NCI-H748 treated with DMSO at 0.1 percent for 48 hours (cell line): Measurements from ENCODE around the gene OGDHL.
"Not testable (repeated sequence)": the region's sequence is repeated elsewhere in the genome, so short reads cannot be mapped to it uniquely, and the experiment has no call there.

Experiments
- DNase-seq: peaks from one replicate; lab custom pipeline; 2025; lab: John Stamatoyannopoulos, UW

OGDHL gene

GRCh38 chr10:49756031-49756430 is 6.1 kb downstream of the OGDHL start:
- DNase-seq: no peak

- DNase-seq: not testable (repeated sequence)
Measured at GRCh38 chr10:49754951-49755350, 7.2 kb downstream of the OGDHL start.

DNA sequence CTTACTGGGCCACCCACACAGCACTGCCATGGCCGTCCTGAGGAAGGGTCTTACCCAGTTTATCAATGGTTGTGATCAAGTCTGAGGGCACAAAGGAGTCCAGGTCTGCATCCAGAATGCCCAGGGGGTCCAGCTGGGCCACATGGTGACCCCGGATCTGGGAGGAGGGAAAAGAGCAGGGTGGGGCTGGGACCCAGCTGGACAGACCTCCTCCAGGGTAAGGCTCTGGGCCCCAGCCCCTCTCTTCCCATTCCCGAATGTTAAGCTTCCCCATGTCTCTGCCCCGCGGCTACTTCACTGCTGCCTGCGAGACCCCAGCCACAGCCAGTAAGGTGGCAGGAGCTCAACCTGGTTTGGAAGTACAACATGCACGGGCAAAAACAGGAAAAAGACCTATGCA is 9.5 kb downstream of the OGDHL start:
- DNase-seq: no peak

DNA sequence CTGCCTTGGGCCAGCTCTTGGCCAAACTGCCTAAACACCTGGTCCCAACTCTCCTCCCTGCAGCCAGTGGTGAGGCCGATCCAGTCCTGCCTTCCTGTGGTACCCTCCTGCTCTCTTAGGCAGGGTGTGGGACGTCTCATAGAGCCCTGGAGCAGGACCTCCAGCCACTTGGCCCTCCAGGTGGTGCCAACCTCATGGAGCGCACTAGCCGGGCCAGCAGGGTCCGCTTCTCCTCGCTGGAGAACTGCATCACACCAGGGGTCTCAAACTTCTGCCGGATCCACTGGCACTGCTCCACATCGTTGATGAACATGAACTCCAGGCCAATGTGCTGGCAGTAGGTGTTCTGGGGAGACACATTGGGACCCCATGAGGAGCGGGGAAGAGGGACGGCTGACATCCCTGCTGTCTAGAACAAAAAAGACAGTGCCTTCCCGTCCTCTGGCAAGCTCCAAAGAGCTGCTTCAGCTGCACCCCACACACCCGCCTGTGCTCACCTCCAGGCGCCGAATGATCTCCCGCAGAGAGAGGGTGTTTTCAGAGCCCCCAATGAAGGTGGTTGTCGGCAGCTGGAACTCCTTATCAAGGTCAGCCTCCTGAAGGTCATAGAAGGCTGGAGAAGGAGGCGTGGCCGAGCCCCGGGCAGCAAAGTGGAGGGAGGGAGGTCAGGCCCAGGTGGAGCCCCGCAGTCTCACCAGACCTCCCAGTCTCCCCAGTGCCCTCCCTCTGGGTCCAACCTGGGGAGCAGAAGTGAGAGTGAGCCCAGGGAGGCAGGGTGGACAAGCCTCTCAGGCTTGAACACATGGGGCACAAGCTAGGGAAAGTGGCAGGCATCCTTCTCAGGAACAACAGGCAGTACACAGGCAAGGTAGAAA is 10.2 kb downstream of the OGDHL start:
- no peak for DNase-seq

DNA sequence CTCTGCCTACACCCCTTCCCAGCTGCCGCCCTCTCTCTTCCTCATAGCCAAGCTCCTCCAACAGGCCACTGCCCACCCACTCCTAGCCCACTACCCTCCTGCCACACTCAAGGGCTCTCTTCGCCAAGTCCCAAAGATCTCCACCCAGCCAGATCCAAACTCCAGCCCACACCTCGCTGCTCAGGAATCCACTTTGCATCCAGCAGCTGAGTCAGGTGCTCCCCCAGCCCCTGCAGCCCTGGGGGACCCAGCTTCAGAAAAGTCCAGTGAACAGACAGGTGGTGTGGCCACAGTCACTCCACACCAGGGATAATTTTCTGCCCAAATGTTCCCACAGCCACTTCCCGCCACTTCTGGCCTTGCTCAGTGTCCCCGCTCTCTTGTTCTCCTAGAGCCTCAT is 10.9 kb downstream of the OGDHL start:
- no peak for DNase-seq

DNA sequence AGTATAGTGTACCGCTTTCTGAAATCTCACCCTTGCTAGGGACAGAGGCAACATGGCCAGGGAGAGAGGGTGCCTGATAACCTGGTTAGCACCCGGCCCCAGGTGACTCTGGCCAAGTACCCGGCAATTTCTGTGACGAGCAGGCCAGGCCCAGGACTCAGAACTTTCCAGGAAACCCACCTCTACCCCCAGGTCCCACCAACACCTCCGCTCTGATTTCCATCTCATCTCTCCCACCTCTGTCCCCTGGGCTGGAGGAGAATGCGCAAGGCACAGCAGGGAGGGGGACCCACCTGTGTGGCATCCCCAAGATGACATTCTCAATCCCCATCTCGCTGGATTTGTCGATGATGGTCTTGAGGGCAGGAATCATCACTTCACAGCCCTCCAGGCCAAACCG is 11.6 kb downstream of the OGDHL start:
- DNase-seq: no peak

GRCh38 chr10:49749556-49750491 is 12.3 kb downstream of the OGDHL start:
- no peak for DNase-seq

DNA sequence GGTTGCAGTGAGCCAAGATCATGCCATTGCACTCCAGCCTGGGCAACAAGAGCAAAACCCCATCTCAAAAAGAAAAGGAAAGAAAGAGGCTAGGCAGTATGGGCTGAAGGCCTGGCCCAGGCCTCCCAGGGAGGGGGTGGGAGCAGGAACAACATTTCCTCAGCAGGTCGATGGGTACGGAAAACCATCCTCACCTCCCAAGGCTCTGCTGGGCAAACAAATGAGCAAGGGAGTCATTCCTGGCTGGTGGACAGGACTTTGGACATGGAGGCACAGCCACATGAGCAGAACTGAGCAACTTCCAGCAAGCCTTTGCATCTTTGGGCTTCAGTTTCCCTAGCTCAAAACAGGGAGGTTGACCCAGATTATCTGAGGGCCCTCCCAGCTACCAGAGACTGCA is 13.0 kb downstream of the OGDHL start:
- DNase-seq: no peak

GRCh38 chr10:49748006-49748405 is 14.1 kb downstream of the OGDHL start:
- DNase-seq: no peak

- DNase-seq: no peak
Measured at GRCh38 chr10:49747303-49747646, 14.8 kb downstream of the OGDHL start.

GRCh38 chr10:49746626-49747302 is 15.4 kb downstream of the OGDHL start:
- no peak for DNase-seq

GRCh38 chr10:49745756-49746155 is 16.4 kb downstream of the OGDHL start:
- no peak for DNase-seq

DNA sequence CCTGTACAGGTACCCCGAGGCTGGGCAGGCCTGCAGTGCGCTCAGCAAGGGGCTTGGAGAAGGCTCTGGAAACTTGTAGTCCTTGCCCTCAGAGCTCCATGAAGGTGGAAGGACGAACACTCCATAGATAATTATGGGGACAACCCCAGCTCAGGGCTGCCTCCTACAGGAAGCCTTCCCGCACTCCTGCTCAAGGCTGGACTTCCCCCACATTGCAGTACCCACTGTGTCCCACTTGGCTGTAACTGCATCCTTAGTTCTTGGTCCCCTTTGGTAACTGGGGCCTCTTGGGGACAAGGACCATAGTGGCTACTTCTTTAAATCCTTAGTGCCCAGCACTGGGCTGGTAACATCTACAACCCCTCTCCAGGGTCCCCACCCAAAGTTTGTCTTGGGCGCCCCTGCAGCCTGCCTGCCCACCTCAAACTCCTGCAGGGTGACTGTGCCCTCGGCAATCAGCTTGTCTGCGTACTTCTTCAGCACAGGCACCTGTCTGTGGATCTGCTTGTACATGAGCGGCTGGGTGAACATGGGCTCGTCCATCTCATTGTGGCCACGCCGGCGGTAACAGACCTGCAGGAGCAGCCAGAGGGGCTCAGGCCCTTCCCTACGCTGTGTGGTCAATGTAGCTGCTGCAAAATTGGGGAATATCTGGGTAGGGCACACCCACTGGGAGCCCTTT is 17.1 kb downstream of the OGDHL start:
- no peak for DNase-seq

DNA sequence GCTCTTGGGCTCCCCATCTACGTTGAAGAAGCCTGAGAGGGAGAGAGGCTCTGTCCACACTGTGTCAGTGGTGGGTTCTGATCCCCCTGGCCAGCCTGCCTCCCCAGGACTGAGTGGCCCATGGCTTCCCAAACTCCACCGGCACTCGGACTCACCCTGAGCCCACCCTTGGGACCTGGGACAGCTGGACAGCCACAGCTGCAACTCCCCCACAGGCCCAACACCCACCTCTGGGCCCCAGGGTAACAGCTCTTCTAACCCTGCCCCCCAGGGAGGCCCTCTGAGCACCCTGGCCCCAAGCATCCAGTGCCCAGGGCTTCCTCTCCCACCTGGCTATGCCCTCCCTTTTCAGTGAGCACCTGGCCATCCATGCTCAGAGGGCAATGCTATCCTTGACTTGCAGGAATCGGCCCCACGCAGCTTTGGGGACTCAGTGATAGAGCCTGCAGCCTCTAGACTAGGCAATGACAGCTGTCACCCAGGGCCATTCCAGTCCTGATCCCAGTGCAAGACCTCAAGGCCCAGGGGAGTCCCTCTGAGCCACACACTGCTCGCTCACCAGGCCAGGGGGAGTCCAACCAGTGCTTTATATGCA is 17.9 kb downstream of the OGDHL start:
- no peak for DNase-seq

DNA sequence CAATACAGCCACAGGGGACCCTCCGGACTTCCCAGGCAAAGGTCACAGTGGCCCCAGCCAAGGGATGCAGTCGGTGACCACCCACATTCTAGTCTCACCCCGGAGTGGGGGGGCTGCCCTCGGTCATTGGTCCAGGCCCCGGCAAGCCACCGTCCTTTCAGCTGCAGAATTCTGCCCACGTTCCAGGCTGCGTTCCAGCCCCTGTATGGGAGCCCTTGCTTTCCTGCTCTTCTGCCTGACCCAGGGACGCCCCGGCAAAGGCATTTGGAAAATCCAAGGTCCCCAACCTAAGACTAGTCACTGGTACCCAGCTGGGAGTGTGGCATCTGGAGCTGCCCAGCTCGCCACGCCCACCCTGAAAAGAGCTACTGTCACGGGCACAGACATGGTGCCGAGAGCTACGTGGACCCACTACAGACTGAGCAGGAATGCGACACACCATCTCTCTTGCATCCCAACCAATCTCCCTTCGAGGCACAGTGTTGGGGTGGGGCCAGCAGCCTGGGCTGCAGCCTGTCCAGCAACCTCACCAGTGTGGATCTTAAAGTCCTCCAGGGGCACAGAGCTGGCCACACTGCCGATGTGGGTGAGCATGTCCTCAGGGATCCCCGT is 18.6 kb downstream of the OGDHL start:
- no peak for DNase-seq

- no peak for DNase-seq
Measured at GRCh38 chr10:49742683-49743463, 19.2 kb downstream of the OGDHL start.

DNA sequence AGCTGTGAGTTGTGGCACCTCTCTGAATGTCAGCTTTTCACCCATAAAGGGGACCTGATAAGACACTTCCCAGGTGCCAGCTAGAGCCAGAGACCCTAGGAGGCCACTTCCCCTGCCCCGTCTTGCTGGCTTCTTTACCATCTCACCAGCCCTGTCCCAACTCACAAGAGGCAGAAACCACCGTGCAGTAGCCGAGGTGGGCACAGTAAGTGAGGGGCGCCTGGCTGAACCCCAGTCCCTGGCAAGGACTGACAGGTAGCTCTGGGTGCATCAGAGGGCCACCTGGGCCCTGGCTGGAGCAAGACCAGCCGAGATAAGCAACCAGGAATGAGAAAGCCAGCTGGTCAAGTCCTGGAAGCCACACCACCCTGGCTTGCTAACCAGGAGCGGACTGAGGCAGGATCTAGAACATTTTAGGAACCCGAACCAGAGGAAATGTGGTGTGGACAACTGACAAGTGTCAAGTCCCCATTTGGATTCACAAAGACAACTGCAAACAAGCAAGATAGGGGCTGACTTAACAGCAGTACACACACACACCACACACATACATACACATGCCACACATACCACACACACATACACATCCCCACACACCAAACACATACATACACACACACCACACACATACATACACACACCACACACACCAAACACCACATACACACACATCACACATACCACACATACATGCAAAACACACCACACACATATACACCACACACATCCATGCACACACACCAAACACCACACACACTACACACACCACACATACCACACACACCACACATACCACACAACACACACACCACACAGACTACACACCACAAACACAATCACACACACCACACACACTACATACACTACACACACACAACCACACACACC is 20.8 kb downstream of the OGDHL start:
- DNase-seq: no peak

DNA sequence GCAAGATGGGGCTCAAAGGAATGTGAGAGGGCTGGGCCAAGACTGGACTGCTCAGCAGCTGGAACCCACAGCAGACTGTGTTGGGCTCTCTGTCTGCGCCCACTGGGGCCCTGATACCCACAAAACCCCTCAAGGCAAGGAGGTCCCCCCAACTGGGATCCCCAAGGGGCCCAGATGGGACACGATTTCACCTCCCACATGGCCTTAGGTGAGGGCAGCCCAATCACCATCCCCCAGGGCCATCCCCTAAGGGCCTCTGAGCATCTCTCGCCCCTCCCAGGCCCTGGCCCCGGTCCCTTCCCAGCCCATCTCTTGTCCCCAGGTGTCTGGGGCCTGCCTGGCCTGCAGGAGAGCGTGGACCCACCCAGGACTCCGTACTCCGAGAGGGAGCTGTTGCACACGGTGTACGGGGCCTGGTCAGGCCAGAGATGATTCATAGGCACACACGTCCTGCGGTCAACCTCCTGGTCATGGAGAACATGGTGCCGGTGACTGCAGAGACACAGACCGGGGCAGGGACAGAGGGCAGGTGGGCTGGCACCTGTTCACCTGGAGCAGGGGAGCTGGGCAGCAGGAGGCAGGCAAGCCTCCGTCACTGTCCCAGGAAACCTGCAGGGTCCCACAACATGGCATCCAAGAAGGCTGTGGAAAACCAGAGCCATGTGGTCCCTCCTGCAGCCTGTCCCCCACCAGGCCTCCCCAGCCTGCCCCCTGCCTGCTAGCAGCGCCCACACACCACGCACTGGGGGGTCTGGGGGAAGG is 21.6 kb downstream of the OGDHL start:
- DNase-seq: no peak

- DNase-seq: no peak
Measured at GRCh38 chr10:49739426-49739825, 22.7 kb downstream of the OGDHL start.
